Ovary (tissue), 3 donors: ENCODE results near the gene MUC2.

Experiments
- CTCF ChIP-seq, 3 donors: fragments of 450-650 bp in 2 of 3; fragments of 200-600 bp in 1 of 3; IDR thresholded peaks; one replicate each; pipeline versions ENCODE4 v1.5.1 to v1.8.0; 2016 to 2022; ENCODE audit warnings: antibody characterized with exemption in 3 of 3, mild to moderate bottlenecking in 1 of 3
- EP300 ChIP-seq: sonication (generic); formaldehyde crosslinking; IDR thresholded peaks from one replicate; pipeline ENCODE4 v1.6.1; 2017; ENCODE audit warnings: antibody characterized with exemption
- POLR2A ChIP-seq: fragments of 450-650 bp; IDR thresholded peaks from one replicate; pipeline ENCODE4 v1.6.1; 2017; ENCODE audit warnings: antibody characterized with exemption, mild to moderate bottlenecking, moderate library complexity
- donor health status: DM: no; HTN: no; CAD: no.

- TF ChIP-seq POLR2A = no peak
- no peak for TF ChIP-seq CTCF (IDR thresholded peaks at IDR 0.05)
- no peak for TF ChIP-seq EP300
Measured at GRCh38 chr11:1077417-1078119, 2.9 kb downstream of the MUC2 start.
